GM21381 (cell line): ENCODE data around the gene PTPRA.
"Not testable (repeated sequence)": the region's sequence is repeated elsewhere in the genome, so short reads cannot be mapped to it uniquely, and the experiment has no call there.

Experiments
- ATAC-seq: cut with Tn5 transposase; IDR thresholded peaks from one replicate; pipeline ENCODE4 v1.9.1; 2021; ENCODE audit warnings: mild to moderate bottlenecking, moderate library complexity; ENCODE audit not compliant: unreplicated experiment

Gene PTPRA

DNA sequence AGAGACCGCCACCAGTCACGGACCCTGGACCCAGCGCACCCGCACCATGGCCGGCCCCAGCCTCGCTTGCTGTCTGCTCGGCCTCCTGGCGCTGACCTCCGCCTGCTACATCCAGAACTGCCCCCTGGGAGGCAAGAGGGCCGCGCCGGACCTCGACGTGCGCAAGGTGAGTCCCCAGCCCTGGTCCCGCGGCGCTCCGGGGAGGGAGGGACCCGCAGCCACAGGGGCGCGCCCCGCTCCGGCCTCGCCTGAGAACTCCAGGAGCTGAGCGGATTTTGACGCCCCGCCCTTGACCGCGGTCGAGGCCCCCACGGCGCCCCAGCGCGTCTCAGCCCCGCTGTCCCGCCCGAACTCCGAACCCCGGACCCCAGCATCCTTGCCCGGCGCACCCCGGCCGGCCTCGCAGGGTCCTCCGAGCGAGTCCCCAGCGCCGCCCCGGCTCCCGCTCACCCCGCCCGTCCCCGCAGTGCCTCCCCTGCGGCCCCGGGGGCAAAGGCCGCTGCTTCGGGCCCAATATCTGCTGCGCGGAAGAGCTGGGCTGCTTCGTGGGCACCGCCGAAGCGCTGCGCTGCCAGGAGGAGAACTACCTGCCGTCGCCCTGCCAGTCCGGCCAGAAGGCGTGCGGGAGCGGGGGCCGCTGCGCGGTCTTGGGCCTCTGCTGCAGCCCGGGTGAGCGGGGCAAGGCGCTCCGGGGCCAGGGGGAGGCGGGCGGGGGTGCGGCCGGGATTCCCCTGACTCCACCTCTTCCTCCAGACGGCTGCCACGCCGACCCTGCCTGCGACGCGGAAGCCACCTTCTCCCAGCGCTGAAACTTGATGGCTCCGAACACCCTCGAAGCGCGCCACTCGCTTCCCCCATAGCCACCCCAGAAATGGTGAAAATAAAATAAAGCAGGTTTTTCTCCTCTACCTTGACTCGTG lies 198.6 kb downstream of the PTPRA start, which contains the start of gene OXT:
TSS of gene OXT (plus strand) at position 11 of the 920 bp plus-strand sequence. CDS start at position 47, 36 bp downstream.
- no peak for ATAC-seq

- ATAC-seq = no peak
These were observed 199.4 kb downstream of the PTPRA start for GRCh38 chr20:3072530-3073250.

- not testable (repeated sequence) for ATAC-seq
These were observed 200.0 kb downstream of the PTPRA start for GRCh38 chr20:3073251-3073643.

DNA sequence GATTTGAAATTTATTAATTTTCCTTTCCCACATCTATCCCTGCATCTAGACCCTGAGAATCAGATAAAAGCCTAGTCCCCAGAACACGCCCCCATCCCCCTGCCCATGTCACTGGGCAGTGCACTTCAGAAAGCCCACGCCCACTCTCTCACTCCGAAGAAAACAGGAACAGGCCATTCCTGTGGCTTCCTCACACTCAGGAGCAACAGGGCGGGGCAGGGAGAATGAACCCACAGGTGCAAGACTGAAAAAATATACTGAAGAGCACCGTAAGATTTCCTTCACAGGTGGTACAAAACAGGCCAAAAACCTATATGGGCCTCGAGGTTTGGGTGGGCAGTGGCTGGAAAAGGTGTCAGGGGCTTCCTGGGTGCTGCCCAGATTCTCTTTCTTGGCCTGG lies 201.5 kb downstream of the PTPRA start:
- no peak for ATAC-seq

GRCh38 chr20:3075315-3075714 lies 202.0 kb downstream of the PTPRA start:
- ATAC-seq = not testable (repeated sequence)

DNA sequence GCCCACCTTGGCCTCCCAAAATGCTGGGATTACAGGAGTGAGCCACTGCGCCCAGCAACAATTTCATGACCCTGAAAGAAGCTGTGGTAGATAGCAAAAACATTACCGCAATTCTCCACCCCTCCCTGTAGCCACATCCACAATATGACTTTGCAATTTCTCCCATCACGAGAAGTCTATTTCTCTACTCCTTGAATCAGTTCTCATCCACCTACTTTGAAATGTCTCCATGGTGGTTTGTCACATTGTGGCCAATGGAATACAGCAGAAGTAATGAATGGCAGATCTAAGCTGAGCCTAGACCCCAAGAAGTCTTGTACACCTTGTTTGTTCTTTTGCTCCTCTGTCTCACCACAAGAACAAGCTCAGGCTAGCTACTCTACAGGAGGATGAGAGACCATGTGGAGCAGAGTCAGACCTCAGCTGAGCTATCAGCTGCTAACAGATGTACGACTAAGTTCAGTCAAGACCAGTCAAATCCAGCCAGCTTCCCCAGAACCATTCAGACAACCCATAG lies 204.4 kb downstream of the PTPRA start:
- ATAC-seq = no peak

DNA sequence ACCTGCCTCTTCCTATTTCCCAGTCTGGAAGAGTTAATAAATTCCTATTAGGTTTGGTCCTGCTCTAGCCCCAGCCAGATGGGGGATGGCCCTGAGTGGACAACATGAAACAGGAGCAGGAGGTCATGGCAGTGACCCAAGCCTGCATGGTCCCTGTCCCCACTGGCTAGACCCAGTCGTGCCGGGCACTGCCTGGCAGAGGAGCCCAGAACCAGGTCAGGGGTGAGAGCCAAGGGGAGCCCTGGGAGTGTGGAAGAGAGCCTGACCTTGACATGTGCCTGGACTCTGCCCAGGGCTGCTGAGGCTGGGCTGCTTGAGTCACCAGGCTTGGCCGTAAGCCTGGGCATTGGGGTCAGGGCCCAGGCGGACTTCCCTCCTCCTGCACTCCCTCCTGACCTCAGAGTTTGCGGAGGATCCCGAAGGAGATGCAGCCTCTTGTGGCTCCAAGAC lies 207.7 kb downstream of the PTPRA start:
- ATAC-seq = no peak

DNA sequence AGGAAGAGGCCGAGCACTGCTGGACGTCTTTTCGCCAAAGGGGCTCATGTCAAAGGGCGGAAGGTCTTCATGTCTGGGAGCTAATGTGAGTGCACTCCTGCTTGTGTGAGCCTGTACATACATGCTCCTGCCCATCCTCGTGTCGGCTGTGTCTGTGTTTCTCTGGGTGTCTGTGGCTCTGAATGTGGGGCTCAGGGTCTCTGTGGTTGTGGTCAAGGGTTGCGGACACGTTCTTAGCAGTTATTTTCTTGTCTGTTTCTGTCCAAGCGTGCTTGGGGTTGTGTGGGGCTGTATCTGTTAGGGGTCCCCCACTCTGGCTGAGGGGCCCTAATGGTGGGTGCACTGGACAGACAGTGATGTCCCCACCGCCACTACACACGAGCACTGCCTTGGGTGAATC lies 208.4 kb downstream of the PTPRA start:
- no peak for ATAC-seq

DNA sequence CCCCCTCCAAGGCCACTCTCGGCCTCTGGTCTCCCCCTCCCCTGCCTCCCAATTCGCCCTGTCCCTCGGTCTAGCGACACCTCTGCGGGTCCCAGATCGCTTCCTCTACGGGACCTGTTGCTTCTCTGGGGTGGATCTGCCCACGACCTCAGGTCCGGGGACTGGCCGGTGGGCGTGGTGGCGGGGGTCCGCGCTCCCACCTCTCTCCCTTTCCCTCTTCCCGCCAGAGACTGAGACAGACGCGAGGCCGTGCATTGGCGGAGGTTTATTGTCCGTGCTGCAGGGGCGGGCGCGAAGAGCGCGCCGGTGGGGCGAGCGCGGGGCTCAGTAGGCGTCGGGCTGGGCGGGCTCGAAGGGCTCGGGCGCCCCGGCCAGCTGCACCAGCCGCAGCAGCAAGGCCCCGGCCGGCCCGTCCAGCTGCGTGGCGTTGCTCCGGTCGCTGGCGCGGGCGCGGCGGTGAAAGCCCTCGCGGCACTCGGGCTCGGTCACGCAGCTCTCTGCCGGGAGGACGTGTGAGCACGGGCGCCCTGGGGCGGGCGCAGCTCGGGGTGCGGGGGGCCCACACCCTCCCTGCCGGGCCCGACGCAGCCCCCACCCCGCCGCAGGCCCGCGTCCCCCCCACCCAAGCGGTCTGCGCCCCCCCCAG lies 209.1 kb downstream of the PTPRA start:
- ATAC-seq = no peak

- no peak for ATAC-seq
These were observed 210.0 kb downstream of the PTPRA start for GRCh38 chr20:3082955-3083952.

- ATAC-seq = no peak
These were observed 211.2 kb downstream of the PTPRA start, which contains the start of gene AVP for GRCh38 chr20:3084283-3084985. Gene AVP, minus strand, starts transcription at chr20:3084724. Its CDS starts 50 bp downstream, at chr20:3084674.

- no peak for ATAC-seq
These were observed 211.7 kb downstream of the PTPRA start for GRCh38 chr20:3084986-3085360.

DNA sequence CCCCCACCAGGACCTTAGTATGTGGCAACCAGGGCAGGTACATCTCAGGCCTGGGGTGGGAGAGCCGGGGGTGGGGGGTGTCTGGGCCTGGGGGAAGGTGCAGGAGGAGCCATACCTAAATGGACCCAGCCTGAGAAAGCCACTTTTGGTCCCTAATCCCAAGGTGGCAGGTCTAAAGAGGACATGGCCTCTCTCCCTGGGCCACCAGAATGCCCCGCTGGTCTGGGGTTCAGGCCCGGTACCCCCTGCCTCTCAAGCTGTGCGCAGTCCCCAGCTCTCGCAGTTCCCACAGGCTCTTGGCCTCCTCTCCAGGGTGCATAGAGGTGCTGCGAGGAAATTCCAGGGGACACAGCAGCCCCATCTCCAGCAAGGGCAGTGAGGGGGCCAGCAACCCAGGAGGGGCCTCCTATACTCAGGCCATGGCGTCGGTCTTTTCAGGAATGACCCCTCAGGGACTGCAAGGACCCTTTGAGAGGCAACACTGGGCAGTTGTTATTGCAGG lies 212.3 kb downstream of the PTPRA start:
- no peak for ATAC-seq

DNA sequence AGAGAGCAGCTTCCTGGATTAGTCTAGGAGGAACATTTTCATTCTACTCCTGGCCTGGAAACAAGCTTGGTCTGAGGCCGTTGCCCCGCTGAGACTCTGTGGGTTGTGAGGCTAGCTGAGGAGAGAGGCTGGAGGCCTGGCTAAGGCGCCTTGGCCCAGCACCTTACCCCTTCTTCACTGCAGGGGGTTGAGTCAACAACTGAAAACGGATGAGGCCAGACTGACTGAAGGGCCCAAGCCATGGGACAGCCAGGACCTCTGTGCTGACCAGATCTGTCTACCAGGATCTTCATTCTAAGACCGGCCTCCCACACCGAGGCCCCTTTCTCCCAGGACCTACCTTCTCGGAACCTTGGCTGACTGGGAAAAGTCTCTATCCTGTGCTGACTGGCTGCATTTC lies 214.8 kb downstream of the PTPRA start:
- ATAC-seq = no peak
